HG03060 (cell line): ENCODE results near the gene CLPTM1L.
"Not testable (repeated sequence)": the region's sequence is repeated elsewhere in the genome, so short reads cannot be mapped to it uniquely, and the experiment has no call there.

Experiments
- ATAC-seq: cut with Tn5 transposase; IDR thresholded peaks from one replicate; pipeline ENCODE4 v1.9.1; 2021; ENCODE audit warnings: low read depth, moderate number of reproducible peaks; ENCODE audit not compliant: unreplicated experiment

The CLPTM1L gene

GRCh38 chr5:1328237-1329110, 16.4 kb downstream of the CLPTM1L start:
- ATAC-seq = not testable (repeated sequence)

DNA sequence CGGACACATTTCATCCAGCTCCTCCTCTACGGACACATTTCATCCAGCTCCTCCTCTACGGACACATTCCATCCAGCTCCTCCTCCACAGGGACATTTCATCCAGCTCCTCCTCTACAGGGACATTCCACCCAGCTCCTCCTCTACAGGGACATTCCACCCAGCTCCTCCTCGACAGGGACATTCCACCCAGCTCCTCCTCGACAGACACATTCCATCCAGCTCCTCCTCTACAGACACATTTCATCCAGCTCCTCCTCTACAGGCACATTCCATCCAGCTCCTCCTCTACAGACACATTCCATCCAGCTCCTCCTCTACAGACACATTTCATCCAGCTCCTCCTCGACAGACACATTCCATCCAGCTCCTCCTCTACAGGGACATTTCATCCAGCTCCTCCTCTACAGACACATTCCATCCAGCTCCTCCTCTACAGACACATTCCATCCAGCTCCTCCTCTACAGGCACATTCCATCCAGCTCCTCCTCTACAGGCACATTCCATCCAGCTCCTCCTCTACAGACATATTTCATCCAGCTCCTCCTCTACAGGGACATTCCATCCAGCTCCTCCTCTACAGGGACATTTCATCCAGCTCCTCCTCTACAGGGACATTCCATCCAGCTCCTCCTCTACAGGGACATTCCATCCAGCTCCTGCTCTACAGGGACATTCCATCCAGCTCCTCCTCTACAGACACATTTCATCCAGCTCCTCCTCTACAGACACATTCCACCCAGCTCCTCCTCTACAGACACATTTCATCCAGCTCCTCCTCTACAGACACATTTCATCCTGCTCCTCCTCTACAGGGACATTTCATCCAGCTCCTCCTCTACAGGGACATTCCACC, 17.8 kb downstream of the CLPTM1L start:
- not testable (repeated sequence) for ATAC-seq

- not testable (repeated sequence) for ATAC-seq
These were observed 18.4 kb downstream of the CLPTM1L start for GRCh38 chr5:1326532-1326875.

DNA sequence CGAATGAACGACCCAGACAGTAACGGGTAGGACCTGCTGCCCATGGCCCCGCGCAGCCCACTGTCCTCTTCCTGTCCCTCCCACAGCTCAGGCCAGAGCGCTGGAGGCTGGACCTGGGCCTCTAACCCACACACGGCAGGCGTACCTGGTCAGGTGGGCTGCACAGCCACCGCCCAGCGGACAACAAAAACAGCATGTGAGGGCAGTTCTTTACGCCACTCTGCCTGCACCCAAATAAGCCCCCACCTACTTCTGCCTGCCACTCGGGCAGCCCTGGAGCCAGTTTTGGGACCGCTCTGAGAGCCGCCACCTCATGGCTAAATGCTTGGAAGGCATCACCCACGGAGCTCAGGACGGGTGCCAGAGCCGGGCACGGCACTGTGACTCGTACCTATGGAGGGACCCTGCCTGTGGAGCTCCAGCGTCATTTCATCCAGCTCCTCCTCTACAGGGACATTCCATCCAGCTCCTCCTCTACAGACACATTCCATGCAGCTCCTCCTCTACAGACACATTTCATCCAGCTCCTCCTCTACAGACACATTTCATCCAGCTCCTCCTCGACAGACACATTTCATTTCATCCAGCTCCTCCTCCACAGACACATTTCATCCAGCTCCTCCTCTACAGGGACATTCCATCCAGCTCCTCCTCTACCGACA, 18.9 kb downstream of the CLPTM1L start:
- no peak for ATAC-seq

DNA sequence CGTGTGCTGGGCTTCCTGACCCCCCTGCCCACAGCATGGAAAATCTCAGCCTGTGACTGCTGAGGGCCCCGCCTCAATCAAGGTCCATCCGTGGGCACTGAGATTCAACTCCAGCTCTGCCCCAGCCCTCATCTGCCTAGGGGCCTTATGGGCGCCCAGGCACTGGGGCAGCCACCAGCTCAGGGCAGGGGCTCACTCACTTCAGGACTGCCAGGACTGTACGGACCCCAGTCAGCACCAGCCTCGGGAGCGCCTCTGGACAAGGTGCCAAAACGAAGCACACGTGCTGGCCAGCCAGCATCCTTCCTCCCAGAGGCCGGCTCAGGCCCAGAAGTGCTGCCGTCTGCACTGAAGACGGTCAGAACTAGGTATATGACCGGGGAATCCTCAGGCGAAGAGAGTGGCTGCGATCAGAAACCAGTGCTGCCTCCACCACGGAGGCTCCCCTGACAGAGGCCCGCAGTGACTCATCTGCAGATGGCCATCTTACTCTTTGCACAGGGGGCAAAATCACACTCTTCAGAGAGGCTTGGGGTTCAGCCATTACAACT, 19.6 kb downstream of the CLPTM1L start:
- ATAC-seq = no peak

DNA sequence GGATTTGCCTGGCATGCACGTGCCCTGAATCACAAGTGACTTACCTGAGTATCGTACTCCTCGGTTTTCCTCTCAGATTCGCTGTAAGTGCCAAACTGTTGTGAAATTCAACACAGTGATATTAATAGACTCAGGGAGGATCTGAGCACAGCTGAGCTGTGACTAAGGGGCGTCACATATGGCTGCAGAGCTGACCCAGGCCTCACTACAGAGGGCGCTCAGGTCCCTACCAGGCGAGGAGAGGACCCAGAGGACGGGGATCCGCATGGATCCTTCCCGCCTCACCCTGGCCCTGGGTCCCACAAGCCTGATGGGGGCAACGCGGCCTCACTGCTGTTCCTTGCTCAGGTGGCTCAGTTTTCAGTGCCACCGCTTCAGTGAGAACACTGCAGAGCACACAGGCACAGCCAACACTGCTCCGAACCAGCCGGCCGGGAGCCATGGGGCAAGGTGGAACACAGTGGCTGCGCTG, 20.1 kb downstream of the CLPTM1L start:
- no peak for ATAC-seq

GRCh38 chr5:1324301-1324700, 20.6 kb downstream of the CLPTM1L start:
- ATAC-seq = no peak

GRCh38 chr5:1323803-1324173, 21.1 kb downstream of the CLPTM1L start:
- ATAC-seq = no peak

DNA sequence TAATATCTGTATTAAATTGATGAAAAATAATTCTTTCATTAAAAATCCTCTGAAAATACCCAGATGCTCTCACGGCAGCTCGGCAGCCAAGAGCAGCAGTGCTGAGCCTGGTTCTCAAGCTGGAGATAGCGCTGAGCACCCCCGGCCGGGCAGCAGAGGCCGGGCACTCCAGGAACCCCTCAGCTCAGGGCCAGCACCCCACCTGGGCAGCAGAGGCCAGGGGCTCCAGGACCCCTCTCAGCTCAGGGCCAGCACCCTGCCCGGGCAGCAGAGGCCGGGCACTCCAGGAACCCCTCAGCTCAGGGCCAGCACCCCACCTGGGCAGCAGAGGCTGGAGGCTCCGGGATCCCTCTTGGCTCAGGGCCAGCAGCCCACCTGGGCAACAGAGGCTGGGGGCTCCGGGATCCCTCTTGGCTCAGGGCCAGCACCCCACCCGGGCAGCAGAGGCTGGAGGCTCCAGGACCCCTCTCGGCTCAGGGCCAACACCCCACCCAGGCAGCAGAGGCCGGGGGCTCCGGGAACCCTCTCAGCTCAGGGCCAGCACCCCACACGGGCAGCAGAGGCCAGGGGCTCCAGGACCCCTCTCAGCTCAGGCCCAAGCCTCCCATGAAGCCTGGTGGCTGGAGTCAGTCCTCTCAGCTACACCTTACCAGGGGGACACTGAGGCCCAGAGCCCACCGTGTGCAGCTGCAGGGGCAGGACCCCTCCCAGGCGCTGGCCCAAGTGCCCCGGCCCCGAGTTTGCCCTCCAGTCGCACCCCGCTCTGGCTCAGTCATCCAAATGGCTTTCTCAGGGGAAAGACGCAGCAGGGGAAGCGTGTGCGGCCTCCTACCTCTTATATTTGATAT, 21.7 kb downstream of the CLPTM1L start:
- no peak for ATAC-seq

GRCh38 chr5:1322036-1322900, 22.6 kb downstream of the CLPTM1L start:
- no peak for ATAC-seq

- no peak for ATAC-seq
These were observed 23.3 kb downstream of the CLPTM1L start for GRCh38 chr5:1321576-1321975.

DNA sequence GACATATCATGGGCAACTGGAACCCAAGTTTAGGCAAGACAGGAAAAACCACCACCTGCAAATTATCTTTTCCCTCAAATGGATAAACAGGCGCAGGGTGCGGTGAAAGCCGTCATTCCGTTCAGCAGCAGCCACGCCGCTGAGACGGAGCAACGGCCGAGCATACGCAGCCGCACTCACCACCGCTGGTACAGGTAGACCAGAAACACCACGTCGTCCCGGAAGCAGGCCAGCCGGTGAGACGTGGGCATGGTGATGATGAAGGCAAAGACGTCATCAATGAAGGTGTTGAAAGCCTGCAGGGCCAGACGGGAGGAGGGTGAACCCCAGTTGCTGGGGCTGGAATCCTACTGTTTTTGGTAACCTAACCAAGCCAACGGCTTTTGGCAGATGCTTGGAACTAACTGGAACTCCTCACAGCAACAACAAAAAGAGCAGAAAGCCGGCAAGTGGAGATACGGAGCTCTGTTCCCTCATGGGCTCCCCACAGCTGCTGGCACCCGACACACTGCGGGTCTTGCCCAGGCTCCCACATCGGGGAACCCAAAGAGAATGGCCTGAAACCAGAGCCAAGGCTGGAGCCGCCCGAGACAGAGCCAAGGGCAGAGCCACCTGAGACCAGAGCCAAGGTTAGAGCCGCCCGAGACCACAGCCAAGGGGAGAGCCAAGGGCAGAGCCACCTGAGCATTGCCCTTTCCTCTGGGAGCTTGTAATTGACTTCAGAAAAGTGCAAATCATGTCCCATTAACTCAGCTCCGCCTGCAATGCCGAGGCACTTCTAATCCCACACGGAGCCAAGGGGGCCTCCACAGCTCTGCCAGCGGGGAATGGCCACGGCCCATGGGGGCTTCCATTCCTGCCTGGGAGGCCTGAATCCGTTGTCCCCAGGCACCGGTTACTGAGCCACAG, 24.2 kb downstream of the CLPTM1L start:
- ATAC-seq = no peak

GRCh38 chr5:1319436-1320256, 25.3 kb downstream of the CLPTM1L start:
- no peak for ATAC-seq

DNA sequence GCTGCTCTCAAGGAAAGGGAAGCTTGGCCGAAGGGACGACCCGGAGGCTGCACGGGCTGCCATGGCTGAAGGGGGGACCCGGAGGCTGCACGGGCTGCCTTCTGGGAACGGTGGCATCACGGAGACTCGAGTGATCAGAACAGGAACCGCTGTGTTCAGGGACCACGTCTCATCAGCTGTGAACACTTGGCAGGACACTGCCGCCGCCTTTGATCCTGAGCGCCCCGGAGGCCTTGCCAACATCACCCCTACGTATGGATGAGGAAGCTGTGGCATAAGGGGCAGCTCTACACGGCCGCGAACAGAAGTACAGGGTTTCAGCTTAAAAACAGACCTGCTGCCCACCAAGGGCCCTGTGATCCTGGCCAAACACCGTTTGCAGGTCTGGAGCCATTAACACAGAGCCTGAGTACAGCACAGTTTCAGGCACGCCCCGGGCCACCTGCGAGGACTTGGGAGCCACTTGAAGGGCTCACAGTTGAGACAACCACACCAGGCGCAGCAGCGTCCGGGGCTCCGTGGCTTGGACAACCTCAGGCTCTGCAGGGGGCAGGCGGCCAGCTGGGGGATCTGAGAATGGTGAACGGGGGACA, 26.1 kb downstream of the CLPTM1L start:
- ATAC-seq = no peak

DNA sequence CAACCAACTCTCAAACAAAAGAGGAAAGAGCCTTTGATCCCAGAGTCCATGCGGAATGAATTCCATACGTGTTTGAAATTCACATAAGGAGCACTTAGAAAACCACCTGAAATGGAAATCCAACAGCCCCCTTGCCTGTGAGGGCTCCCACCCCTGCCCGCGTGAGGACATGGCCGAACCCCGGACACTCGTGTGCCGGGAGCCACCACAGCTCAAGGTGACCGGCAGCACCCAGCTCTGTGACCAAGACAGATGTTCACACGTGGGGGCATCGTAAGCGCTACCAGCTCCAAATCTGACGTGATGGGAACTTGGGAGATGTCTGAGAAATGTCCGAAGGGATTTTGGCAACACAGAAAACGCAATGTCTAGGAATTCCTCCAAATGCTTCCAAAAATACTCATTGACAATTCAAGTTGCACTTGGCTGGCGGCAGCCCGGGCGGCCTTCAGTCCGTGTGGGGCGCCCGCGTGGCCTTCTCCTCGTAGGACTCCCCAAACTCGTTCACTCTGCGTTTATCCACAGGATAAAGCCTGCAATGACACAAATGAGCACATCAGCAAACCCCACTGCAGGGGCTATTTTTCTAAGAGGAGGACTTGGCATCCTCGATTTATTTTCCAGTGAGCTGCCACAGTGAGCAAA, 26.9 kb downstream of the CLPTM1L start:
- no peak for ATAC-seq
